Brain microvascular endothelial cell (primary cell): Measurements from ENCODE around the gene NCOA6.

ENCODE experiments used
- DNase-seq: peaks from one replicate; pipeline ENCODE4 v3.0.0-alpha.2; 2020
- H3K27ac ChIP-seq: fragments of 250-450 bp; sonication (Bioruptor Pico); 2 replicates; pipeline ENCODE4 v1.5.1; 2020; ENCODE audit warnings: mild to moderate bottlenecking, moderate library complexity
- H3K27me3 ChIP-seq: fragments of 250-450 bp; sonication (Bioruptor Pico); replicated peaks from 2 replicates; pipeline ENCODE4 v1.5.1; 2020; ENCODE audit warnings: mild to moderate bottlenecking
- H3K36me3 ChIP-seq: fragments of 250-450 bp; sonication (Bioruptor Pico); replicated peaks from 2 replicates; pipeline ENCODE4 v1.5.1; 2020; ENCODE audit warnings: mild to moderate bottlenecking
- H3K4me3 ChIP-seq: 2 replicates; pipeline ENCODE4 v1.5.1; 2011; ENCODE audit warnings: low read depth, mild to moderate bottlenecking, control low read depth, low read length, moderate library complexity
- in situ Hi-C: cut with HindIII; loops from 2 replicates; pipeline ENCODE4 v1.10.0; 2017; ENCODE audit warnings: low sequenced_read_pairs, low pct_ligation_motif_present
- TF ChIP-seq, protein P1 (sequence below): IDR thresholded peaks from 2 replicates; pipeline ENCODE4 v1.5.1; 2011; ENCODE audit warnings: low read depth, mild to moderate bottlenecking, moderate library complexity, low read length, control low read depth, inconsistent platforms; ENCODE audit errors: missing control alignments

Gene NCOA6

DNA sequence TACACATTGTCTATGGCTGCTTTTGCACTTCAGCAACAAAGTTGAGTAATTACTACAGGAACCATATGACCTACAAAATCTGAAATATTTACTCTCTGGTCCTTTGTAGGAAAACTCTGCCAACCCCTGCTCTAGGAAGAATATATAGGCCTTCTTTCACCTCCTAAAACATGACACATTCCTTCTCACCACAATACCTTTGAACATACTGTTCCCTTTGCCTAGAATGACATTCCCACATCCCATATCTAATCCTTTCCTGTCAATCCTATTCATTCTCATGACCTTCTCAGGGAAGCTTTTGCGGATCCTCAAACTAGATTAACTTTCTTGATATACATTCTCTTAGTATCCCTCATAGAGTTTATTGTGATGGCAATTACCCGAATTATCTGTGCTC is 18.0 kb upstream of the NCOA6 start:
- in situ Hi-C loops, result no loop called here

DNA sequence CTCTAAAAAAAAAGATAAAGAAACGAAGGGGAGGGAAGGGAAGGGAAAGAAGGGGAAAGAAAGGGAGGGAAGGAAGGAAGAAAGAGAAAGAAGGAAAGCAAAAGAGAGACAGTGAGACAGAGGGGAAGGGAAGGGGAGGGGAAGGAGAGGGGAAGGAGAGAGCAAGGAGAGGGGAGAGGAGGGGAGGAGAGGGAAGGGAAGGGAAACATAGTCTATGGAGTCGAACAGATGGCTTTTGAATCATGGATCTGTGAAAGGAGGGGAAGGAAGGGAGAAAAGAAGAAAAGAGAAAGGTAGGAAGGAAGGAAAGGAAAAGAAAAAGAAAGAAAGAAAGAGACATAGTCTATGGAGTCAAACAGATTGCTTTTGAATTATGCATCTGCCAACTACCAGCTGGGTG is 16.7 kb upstream of the NCOA6 start:
- Histone ChIP-seq H3K4me3 (no peak overlapping the region), H3K36me3 (no peaks in the 10 kb centered on the region), H3K27me3 (no peaks in the 10 kb centered on the region), H3K27ac (no peak overlapping the region)
- in situ Hi-C loops, result no loop called here
- DNase-seq, result no peak
- TF ChIP-seq, protein P1, sequence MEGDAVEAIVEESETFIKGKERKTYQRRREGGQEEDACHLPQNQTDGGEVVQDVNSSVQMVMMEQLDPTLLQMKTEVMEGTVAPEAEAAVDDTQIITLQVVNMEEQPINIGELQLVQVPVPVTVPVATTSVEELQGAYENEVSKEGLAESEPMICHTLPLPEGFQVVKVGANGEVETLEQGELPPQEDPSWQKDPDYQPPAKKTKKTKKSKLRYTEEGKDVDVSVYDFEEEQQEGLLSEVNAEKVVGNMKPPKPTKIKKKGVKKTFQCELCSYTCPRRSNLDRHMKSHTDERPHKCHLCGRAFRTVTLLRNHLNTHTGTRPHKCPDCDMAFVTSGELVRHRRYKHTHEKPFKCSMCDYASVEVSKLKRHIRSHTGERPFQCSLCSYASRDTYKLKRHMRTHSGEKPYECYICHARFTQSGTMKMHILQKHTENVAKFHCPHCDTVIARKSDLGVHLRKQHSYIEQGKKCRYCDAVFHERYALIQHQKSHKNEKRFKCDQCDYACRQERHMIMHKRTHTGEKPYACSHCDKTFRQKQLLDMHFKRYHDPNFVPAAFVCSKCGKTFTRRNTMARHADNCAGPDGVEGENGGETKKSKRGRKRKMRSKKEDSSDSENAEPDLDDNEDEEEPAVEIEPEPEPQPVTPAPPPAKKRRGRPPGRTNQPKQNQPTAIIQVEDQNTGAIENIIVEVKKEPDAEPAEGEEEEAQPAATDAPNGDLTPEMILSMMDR, result no peak

More for the DNA sequence above, 18.0 kb upstream of the NCOA6 start:
- DNase-seq, result no peak
- H3K36me3 ChIP-seq, result no peaks in the 10 kb centered on the region
- no peak overlapping the region for H3K4me3 ChIP-seq
- TF ChIP-seq, protein P1, result no peak
- no peaks in the 10 kb centered on the region for H3K27me3 ChIP-seq
- H3K27ac ChIP-seq, result no peak overlapping the region

DNA sequence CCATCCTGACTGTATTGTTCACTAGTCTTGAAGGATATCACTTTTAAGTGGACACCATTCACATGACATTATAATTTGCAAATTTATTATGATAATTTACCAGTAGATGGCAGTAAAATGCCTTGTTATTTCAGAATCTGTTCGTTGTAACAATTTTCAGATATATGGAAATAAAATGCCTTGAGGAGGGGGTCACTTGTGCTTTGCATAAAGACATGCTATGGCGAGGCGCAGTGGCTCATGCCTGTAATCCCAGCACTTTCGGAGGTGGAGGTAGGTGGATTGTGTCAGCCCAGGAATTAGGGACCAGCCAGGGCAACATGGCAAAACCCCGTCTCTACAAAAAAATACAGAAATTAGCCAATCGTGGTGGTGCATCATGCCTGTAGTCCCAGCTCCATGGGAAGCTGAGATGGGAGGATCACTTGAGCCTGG is 9.0 kb upstream of the NCOA6 start:
- H3K27ac ChIP-seq, result no peak overlapping the region
- H3K27me3 ChIP-seq, result peaks cover 6% of the 10 kb centered on the region
- in situ Hi-C loops, result no loop called here
- no peak overlapping the region for H3K4me3 ChIP-seq
- TF ChIP-seq, protein P1, result peak; percentile 19
- no peak for DNase-seq
- no peaks in the 10 kb centered on the region for H3K36me3 ChIP-seq

DNA sequence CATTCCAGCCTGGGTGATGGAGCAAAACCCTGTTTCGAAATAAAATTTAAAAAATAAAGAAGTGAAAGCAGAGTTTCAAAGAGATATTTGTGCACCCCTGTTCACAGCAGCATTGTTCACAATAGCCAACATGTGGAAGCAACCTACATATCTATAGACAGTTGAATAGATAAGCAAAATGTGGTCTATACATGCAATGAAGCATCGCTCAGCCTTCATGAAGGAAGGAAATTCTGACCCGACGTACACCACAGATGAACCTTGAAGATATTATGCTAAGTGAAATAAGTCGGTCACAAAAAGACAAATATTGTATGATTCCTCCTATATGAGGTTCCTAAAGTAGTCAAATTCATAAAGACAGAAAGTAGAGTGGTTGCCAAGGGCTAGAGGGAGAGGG is 6.5 kb upstream of the NCOA6 start:
- H3K36me3 ChIP-seq, result no peaks in the 10 kb centered on the region
- in situ Hi-C loops, result no loop called here
- no peak overlapping the region for H3K4me3 ChIP-seq
- no peak for DNase-seq
- TF ChIP-seq, protein P1, result no peak
- H3K27ac ChIP-seq, result no peak overlapping the region
- peaks cover 6% of the 10 kb centered on the region for H3K27me3 ChIP-seq

DNA sequence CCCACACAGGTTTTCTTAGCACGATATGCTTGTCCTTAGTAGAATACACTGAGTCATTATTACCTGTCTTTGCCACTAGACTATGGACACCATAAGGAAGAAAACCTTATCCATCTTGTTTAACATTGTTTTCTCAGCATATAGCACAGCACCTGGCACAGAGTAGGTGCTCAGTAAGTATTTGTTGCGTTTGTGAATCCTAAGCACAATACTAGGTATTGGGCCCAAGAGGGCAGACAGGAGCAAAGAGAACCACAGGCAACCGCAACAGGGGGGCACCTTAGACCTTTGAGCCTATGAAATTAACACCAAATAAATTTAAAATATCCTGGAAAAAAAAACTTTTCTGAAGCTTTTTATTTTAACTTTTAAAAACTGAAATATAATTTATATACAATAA is 3.7 kb upstream of the NCOA6 start:
- peaks cover 6% of the 10 kb centered on the region for H3K27me3 ChIP-seq
- H3K36me3 ChIP-seq, result peaks cover 3% of the 10 kb centered on the region
- TF ChIP-seq, protein P1, result peak; percentile 13
- H3K4me3 ChIP-seq, result no peak overlapping the region
- H3K27ac ChIP-seq, result no peak overlapping the region
- in situ Hi-C loops, result no loop called here
- DNase-seq, result no peak

DNA sequence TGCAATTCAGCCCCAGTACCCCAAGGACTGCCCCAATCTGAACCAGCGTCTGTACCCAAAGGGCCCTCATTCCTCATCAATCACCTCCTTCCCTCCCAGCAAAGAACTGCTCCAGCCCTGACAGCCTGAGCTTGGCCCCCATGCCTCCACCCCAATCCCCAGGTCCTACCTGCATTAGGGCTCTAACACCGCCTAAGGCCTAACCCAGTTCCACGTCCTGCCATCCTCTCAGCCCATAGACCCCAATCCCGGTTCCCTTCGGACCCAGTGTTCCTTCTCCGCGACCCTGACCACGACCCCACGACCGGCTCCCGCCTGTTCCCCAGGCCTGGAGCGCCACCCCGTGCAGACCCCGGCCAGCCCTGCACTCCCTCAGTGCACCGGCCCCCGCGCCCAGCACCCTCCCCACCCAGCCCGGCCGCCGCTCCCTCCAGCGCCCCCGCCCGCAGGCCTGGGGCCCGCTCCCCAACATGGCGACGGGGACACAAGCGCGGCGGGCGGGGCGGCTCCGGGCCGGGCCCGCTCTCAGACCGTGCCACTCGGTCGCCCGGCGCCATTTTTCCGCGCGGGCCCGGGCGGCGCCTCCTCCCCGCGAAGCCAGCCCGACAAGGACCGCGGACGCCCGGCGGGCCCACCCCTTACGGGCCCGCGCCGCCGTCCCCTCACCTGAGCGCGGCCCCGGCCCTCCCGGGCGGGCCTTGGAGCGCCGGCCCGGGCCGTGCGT is 483 bp downstream of the NCOA6 start:
- in situ Hi-C loops, result no loop called here
- peak overlapping the region; percentile 97 for H3K4me3 ChIP-seq
- DNase-seq, result peak; percentile 5
- H3K27ac ChIP-seq, result peak overlapping the region; percentile 89
- TF ChIP-seq, protein P1, result no peak
- H3K27me3 ChIP-seq, result no peaks in the 10 kb centered on the region
- H3K36me3 ChIP-seq, result peaks cover 3% of the 10 kb centered on the region
